Tibial nerve (tissue), 4 donors: ENCODE measurements around the gene ANAPC2. TPM values are rescaled to one million over a fixed set of nuclear protein-coding genes. Genes with fewer than 3 reads are reported as not detected.
A peak's percentile ranks its signal among the peaks of the same experiment; 100 is the strongest.

Experiments used
- DNase-seq, 2 donors: peaks; one replicate each; pipeline ENCODE4 v3.0.0-alpha.2; 2019; ENCODE audit warnings: low spot score in 2 of 2
- H3K27ac ChIP-seq, 4 donors: fragments of 200-600 bp; sonication (generic) in 3 of 4; one replicate each; pipeline ENCODE4 v1.5.1; 2017 to 2019; ENCODE audit warnings: mild to moderate bottlenecking in 1 of 4
- H3K27me3 ChIP-seq, 2 donors: fragments of 200-600 bp; sonication (generic) in 1 of 2; one replicate each; pipeline versions ENCODE4 v1.5.1 to v1.6.0; 2017 to 2019
- H3K36me3 ChIP-seq, 3 donors: fragments of 200-600 bp; sonication (generic); one replicate each; pipeline ENCODE4 v1.5.1; 2018 to 2019
- H3K4me1 ChIP-seq, 4 donors: fragments of 200-600 bp; sonication (generic) in 3 of 4; one replicate each; pipeline ENCODE4 v1.5.1; 2017 to 2019
- H3K4me3 ChIP-seq, 4 donors: fragments of 200-600 bp; sonication (generic) in 3 of 4; one replicate each; pipeline ENCODE4 v1.5.1; 2017 to 2019; ENCODE audit warnings: mild to moderate bottlenecking in 1 of 4, moderate library complexity in 1 of 4
- H3K9me3 ChIP-seq, 4 donors: fragments of 200-600 bp; sonication (generic) in 3 of 4; one replicate each; pipeline ENCODE4 v1.5.1; 2017 to 2019
- EP300 ChIP-seq, 2 donors: sonication (generic); formaldehyde crosslinking; IDR thresholded peaks; one replicate each; pipeline ENCODE4 v1.6.1; 2017; ENCODE audit warnings: antibody characterized with exemption in 2 of 2, mild to moderate bottlenecking in 1 of 2
- POLR2A ChIP-seq, 2 donors: fragments of 450-650 bp; IDR thresholded peaks; one replicate each; pipeline ENCODE4 v1.6.1; 2017; ENCODE audit warnings: antibody characterized with exemption in 2 of 2, mild to moderate bottlenecking in 2 of 2, moderate library complexity in 2 of 2
- WGBS, 2 donors: methylation state at CpG; one replicate each; pipeline ENCODE4 v1.1.5; 2018; 5-methylcytosine and 5-hydroxymethylcytosine counted together
- total RNA-seq, 4 donors: library from RNA; depleted of rRNA; stranded (reverse); fragments of >200 nt; gene quantifications; one replicate each; pipeline ENCODE4 v1.1.0, GENCODE V29; 2016
- TF ChIP-seq, protein P1 (sequence below), 5 experiments: fragments of 200-600 bp in 3 of 5; fragments of 450-650 bp in 2 of 5; sonication (generic) in 3 of 5; IDR thresholded peaks; one replicate each; pipeline ENCODE4 v1.5.1; 2016 to 2019; ENCODE audit warnings: antibody characterized with exemption in 5 of 5, mild to moderate bottlenecking in 3 of 5, moderate library complexity in 2 of 5

The ANAPC2 gene
- total RNA-seq, 4 donors from 2014 or later, result 41.6 to 73.0 (median 58.9) TPM

DNA sequence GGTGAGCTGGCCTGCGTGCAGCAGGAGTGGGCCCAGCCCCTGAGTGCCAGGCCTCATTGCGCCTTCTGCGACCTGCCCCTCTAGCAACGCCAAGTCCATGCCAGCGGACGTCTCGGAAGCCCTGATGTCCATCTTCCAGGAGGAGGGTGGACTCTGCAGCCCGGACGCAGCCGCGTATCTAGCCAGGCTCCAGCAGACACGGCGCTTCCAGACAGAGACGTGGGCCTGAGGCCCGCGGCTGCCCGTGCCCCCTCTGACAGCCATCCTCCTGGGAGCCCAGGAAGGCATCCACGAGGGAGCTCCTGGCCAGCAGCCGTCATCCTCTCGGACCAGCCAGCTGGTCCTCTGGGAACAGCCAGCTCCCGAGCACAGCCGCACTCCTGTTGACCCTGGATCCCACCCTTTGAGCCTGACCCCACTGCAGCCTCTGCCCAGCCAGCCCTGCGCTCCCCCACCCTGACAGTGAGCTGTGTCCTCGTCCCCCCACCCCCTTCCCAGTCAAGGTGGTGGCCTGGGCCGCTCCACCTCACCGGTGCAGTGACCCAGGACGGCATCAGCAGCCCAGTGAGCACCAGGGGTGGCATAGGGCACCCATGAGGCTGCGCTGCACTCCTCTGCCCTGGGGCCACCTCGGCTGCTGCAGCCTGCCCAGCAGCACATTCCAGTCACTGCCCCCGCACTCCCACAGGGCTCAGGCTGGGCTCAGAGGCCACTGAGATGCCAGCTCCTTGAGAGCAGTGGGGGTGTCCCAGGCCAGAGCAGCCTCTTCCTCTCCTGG, 28.0 kb upstream of the ANAPC2 start:
- no peak overlapping the region for H3K4me3 ChIP-seq
- H3K9me3 ChIP-seq, result no peaks in the 10 kb centered on the region
- H3K27me3 ChIP-seq, result no peaks in the 10 kb centered on the region
- peaks cover 0 to 37% (median 0%) of the 10 kb centered on the region in 3 donors for H3K36me3 ChIP-seq
- no peak for DNase-seq
- WGBS, 2 donors, result 81 to 85% methylated on average over 16 to 19 of the region's 30 CpGs
- TF ChIP-seq POLR2A (IDR thresholded peaks at IDR 0.05) (no peak), EP300 (IDR thresholded peaks at IDR 0.05) (no peak)
- TF ChIP-seq, protein P1, sequence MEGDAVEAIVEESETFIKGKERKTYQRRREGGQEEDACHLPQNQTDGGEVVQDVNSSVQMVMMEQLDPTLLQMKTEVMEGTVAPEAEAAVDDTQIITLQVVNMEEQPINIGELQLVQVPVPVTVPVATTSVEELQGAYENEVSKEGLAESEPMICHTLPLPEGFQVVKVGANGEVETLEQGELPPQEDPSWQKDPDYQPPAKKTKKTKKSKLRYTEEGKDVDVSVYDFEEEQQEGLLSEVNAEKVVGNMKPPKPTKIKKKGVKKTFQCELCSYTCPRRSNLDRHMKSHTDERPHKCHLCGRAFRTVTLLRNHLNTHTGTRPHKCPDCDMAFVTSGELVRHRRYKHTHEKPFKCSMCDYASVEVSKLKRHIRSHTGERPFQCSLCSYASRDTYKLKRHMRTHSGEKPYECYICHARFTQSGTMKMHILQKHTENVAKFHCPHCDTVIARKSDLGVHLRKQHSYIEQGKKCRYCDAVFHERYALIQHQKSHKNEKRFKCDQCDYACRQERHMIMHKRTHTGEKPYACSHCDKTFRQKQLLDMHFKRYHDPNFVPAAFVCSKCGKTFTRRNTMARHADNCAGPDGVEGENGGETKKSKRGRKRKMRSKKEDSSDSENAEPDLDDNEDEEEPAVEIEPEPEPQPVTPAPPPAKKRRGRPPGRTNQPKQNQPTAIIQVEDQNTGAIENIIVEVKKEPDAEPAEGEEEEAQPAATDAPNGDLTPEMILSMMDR (IDR thresholded peaks at IDR 0.05), result no peak
- H3K27ac ChIP-seq, result peak overlapping the region in 3 of 4 donors; percentile 54 to 80 (median 76)
- H3K4me1 ChIP-seq, result peaks cover 0 to 47% (median 17%) of the 10 kb centered on the region in 4 donors

DNA sequence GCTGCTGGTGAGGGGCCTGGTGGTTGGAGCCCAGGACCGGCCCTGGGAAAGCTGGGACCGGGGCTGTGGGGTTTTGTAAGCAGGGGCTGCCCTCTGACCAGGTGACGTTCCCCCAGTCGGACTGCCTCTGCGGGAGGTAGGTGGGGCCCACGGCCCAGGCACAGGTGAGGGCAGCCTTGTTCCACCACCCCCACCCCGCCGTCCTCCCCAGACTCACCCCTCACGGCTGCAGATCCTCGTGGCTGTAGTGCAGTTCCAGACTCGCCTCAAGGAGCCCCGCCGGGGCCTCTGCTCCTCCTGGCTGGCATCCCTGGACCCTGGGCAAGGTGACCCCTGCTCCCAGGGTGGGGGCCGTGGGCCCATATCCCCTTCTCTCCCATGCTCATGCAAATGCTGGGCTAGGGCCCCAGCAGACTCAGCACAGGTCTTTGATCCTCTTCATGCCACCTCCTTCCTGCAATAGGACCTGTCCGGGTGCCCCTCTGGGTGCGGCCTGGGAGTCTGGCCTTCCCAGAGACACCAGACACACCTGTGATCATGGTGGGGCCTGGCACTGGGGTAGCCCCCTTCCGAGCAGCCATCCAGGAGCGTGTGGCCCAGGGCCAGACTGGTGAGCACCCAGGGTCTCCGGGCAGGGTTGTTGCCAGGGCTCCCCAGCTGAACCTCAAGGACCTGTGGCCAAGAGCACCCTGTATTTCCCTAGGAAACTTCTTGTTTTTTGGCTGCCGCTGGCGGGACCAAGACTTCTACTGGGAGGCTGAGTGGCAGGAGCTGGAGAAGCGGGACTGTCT, 27.0 kb upstream of the ANAPC2 start:
- no peaks in the 10 kb centered on the region for H3K27me3 ChIP-seq
- peaks cover 0 to 43% (median 0%) of the 10 kb centered on the region in 3 donors for H3K36me3 ChIP-seq
- H3K4me3 ChIP-seq, result no peak overlapping the region
- no peak for TF ChIP-seq POLR2A (IDR thresholded peaks at IDR 0.05)
- TF ChIP-seq, protein P1 (IDR thresholded peaks at IDR 0.05), result no peak
- TF ChIP-seq EP300 (IDR thresholded peaks at IDR 0.05), result no peak
- H3K4me1 ChIP-seq, result peaks cover 0 to 37% (median 13%) of the 10 kb centered on the region in 4 donors
- peak overlapping the region in 1 of 4 donors; percentile 80 for H3K27ac ChIP-seq
- no peaks in the 10 kb centered on the region for H3K9me3 ChIP-seq
- no peak for DNase-seq
- WGBS, 2 donors, result 91 to 98% methylated on average over 20 to 21 of the region's 22 CpGs

DNA sequence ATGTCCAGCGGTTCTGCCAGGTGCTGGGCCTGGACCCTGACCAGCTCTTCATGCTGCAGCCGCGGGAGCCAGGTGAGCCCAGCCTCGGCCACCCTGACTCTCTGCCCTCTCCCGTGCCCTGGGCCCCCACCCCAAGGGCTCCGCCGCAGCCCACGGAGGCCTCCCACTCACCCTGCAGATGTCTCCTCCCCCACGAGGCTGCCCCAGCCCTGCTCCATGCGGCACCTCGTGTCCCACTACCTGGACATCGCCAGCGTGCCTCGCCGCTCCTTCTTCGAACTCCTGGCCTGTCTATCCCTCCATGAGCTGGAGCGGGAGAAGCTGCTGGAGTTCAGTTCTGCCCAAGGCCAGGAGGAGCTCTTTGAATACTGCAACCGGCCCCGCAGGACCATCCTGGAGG, 26.3 kb upstream of the ANAPC2 start:
- Histone ChIP-seq H3K9me3 (no peaks in the 10 kb centered on the region), H3K4me3 (no peak overlapping the region), H3K27me3 (no peaks in the 10 kb centered on the region), H3K36me3 (peaks cover 0 to 50% (median 0%) of the 10 kb centered on the region in 3 donors), H3K27ac (no peak overlapping the region), H3K4me1 (peaks cover 0 to 30% (median 13%) of the 10 kb centered on the region in 4 donors)
- TF ChIP-seq POLR2A (IDR thresholded peaks at IDR 0.05), result no peak
- TF ChIP-seq, protein P1 (IDR thresholded peaks at IDR 0.05), result no peak
- no peak for TF ChIP-seq EP300 (IDR thresholded peaks at IDR 0.05)
- DNase-seq, result no peak
- 92 to 95% methylated on average over 15 to 17 of the region's 19 CpGs for WGBS, 2 donors

DNA sequence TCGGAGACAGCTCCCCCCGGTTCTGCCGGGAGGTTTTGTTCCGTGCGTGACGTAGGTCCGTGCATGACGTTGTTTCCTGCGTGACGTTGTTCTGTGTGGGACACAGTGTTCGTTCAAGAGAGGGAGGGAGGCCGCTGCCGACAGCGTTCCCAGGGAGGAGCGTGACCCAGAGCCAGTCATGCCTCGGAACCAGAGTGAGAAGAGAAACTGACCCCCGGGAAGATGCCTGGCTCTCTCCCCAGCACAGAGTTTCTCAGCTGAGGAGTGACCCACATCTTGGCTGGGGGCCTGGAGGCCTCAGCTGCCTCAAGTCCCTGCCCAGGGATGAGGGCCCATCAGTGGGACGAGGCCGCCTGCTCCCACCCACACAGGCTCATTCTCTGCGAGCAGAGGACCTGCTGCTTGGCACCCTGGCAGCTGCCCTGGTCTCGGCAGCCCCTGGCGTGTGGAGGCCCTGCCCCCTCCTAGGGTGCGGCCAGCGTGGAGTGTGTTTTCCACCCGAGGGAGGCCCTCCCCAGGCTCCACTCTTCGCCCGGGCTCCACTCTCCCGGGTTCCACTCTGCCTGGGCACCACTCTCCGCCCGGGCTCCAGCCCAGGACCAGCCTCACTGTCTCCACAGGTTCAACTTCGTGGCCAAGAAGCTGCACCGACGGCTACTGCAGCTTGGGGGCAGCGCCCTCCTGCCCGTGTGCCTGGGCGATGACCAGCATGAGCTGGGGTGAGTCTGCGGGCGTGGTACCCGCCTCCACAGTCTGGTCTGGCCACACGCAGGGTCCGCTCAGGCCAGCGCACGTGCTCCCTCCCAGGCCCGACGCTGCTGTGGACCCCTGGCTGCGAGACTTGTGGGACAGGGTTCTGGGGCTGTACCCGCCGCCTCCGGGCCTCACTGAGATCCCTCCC, 25.1 kb upstream of the ANAPC2 start:
- WGBS, 2 donors, result 80 to 87% methylated on average over 33 to 43 of the region's 49 CpGs
- H3K9me3 ChIP-seq, result no peaks in the 10 kb centered on the region
- H3K4me1 ChIP-seq, result peaks cover 0 to 18% (median 10%) of the 10 kb centered on the region in 4 donors
- no peak for DNase-seq
- no peak for TF ChIP-seq EP300 (IDR thresholded peaks at IDR 0.05)
- TF ChIP-seq, protein P1 (IDR thresholded peaks at IDR 0.05), result no peak
- TF ChIP-seq POLR2A (IDR thresholded peaks at IDR 0.05), result no peak
- H3K27me3 ChIP-seq, result no peaks in the 10 kb centered on the region
- peak overlapping the region in 1 of 4 donors; percentile 24 for H3K27ac ChIP-seq
- H3K36me3 ChIP-seq, result peaks cover 0 to 59% (median 0%) of the 10 kb centered on the region in 3 donors
- H3K4me3 ChIP-seq, result no peak overlapping the region
